PC-9 (cell line): Measurements from ENCODE around the gene RAB40C.

Experiments used
- EZH2 ChIP-seq: fragments of 200-600 bp; sonication (generic); IDR thresholded peaks from 2 replicates; pipeline ENCODE4 v1.8.0; 2017; ENCODE audit warnings: antibody characterized with exemption, low read depth
- TF ChIP-seq, protein P1 (sequence below): fragments of 200-600 bp; sonication (generic); conservative IDR thresholded peaks from 2 replicates; pipeline ENCODE4 v1.6.1; 2017; ENCODE audit warnings: mixed run types, antibody characterized with exemption, mild to moderate bottlenecking, moderate library complexity

GRCh38 chr16:564690-565418 is 25.0 kb upstream of the RAB40C start:
- TF ChIP-seq, protein P1, sequence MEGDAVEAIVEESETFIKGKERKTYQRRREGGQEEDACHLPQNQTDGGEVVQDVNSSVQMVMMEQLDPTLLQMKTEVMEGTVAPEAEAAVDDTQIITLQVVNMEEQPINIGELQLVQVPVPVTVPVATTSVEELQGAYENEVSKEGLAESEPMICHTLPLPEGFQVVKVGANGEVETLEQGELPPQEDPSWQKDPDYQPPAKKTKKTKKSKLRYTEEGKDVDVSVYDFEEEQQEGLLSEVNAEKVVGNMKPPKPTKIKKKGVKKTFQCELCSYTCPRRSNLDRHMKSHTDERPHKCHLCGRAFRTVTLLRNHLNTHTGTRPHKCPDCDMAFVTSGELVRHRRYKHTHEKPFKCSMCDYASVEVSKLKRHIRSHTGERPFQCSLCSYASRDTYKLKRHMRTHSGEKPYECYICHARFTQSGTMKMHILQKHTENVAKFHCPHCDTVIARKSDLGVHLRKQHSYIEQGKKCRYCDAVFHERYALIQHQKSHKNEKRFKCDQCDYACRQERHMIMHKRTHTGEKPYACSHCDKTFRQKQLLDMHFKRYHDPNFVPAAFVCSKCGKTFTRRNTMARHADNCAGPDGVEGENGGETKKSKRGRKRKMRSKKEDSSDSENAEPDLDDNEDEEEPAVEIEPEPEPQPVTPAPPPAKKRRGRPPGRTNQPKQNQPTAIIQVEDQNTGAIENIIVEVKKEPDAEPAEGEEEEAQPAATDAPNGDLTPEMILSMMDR: no peak
- no peak for TF ChIP-seq EZH2
